Kidney (tissue), 14 donors: Measurements from ENCODE around the gene ERICH4. TPM values are rescaled to one million over a fixed set of nuclear protein-coding genes. Genes with fewer than 3 reads are reported as not detected.
"Not testable (repeated sequence)": the region's sequence is repeated elsewhere in the genome, so short reads cannot be mapped to it uniquely, and the experiment has no call there.

Source experiments
- DNase-seq, 5 donors: peaks; one replicate each; pipeline ENCODE4 v3.0.0-alpha.2; 2013 to 2020
- FAIRE-seq: peaks from 2 replicates; lab custom pipeline; 2012; peaks lifted over from hg19 to GRCh38; lab: Jason Lieb, UNC
- H3K27ac ChIP-seq, 2 donors: one replicate each; pipeline ENCODE4 v1.7.0; 2013; ENCODE audit warnings: low read depth in 2 of 2, low read length in 2 of 2, inconsistent platforms in 1 of 2
- H3K27me3 ChIP-seq: one replicate; pipeline ENCODE4 v1.7.1; 2013; ENCODE audit warnings: low read length, inconsistent platforms; ENCODE audit not compliant: control insufficient read depth, insufficient read depth
- H3K36me3 ChIP-seq, 3 donors: one replicate each; pipeline versions ENCODE4 v1.7.0 to v1.7.1; 2013; ENCODE audit warnings: low read length in 3 of 3, control low read depth in 1 of 3, inconsistent platforms in 1 of 3; ENCODE audit not compliant: insufficient read depth in 3 of 3, control insufficient read depth in 2 of 3
- H3K4me1 ChIP-seq, 3 donors: one replicate each; pipeline versions ENCODE4 v1.7.0 to v1.7.1; 2013; ENCODE audit warnings: low read length in 3 of 3, inconsistent platforms in 1 of 3, low read depth in 1 of 3; ENCODE audit not compliant: control insufficient read depth in 2 of 3, insufficient read depth in 2 of 3
- H3K4me3 ChIP-seq, 3 donors: one replicate each; pipeline versions ENCODE4 v1.7.0 to v1.8.1; 2013; ENCODE audit warnings: low read length in 3 of 3, control low read depth in 1 of 3, inconsistent platforms in 1 of 3
- H3K9ac ChIP-seq, 3 donors: one replicate each; pipeline versions ENCODE4 v1.7.0 to v1.7.1; 2013; ENCODE audit warnings: low read length in 3 of 3, control low read depth in 1 of 3, inconsistent platforms in 1 of 3
- H3K9me3 ChIP-seq, 3 donors: one replicate each; pipeline versions ENCODE4 v1.7.0 to v1.7.1; 2013; ENCODE audit warnings: low read length in 3 of 3, control low read depth in 1 of 3, inconsistent platforms in 1 of 3; ENCODE audit not compliant: control insufficient read depth in 2 of 3, insufficient read depth in 1 of 3
- intact Hi-C: fragments of 100-400 bp; cut with DNase I; formaldehyde crosslinking; loops from one replicate; pipeline ENCODE4 v1.11.1; 2022
- polyA plus RNA-seq: library from polyadenylated mRNA; stranded (reverse); fragments of 350-450 nt; fragmentation: Illumina TruSeq; extraction: RNeasy Lipid Tissue Mini Kit (QIAGEN cat#74804); gene quantifications from one replicate; pipeline ENCODE4 v1.2.3, GENCODE V29; 2014; ENCODE audit warnings: low read depth, low replicate concordance; ENCODE audit not compliant: insufficient read depth
- total RNA-seq: library from RNA; stranded (reverse); fragmentation: NEBNext Ultra II Directional; extraction: Animal tissue kit (Norgen Biotek cat#: 25700); gene quantifications from one replicate; pipeline ENCODE4 v1.2.1, GENCODE V29; 2021
- TF ChIP-seq, protein P1 (sequence below): IDR thresholded peaks from 3 replicates; pipeline ENCODE4 v1.5.1; 2012; ENCODE audit warnings: mild to moderate bottlenecking, moderate library complexity, borderline replicate concordance; ENCODE audit not compliant: insufficient read depth; ENCODE audit errors: extremely low read depth
- donor health status: control.
- donor health status: control.
- donor health status: control.
- donor health status: control.
- donor health status: control.
- donor health status: DM: yes; HTN: yes; CAD: no.
- donor health status: Normal renal cell carcinoma (clear cell type).

Gene ERICH4
- total and polyA plus RNA-seq, 2 donors from 2014 or later = 23.1 TPM; not detected in 1

DNA sequence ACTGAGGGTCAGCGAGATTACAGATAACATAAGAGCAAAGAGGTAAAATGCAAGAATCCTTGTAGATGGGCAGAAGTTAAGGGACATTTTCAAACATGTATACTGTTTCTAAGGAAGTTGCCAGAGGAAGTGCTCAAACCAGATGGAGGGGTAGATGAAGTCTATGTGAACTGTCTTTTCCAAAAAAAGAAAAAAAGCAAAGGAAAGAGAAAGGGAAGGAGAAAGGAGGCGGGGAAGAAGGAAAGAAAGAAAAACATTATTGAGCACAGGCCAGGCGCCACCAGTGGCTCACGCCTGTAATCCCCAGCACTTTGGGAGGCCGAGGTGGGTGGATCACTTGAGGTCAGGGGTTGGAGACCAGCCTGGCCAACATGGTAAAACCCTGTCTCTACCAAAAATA lies 8.5 kb upstream of the ERICH4 start:
- TF ChIP-seq, protein P1, sequence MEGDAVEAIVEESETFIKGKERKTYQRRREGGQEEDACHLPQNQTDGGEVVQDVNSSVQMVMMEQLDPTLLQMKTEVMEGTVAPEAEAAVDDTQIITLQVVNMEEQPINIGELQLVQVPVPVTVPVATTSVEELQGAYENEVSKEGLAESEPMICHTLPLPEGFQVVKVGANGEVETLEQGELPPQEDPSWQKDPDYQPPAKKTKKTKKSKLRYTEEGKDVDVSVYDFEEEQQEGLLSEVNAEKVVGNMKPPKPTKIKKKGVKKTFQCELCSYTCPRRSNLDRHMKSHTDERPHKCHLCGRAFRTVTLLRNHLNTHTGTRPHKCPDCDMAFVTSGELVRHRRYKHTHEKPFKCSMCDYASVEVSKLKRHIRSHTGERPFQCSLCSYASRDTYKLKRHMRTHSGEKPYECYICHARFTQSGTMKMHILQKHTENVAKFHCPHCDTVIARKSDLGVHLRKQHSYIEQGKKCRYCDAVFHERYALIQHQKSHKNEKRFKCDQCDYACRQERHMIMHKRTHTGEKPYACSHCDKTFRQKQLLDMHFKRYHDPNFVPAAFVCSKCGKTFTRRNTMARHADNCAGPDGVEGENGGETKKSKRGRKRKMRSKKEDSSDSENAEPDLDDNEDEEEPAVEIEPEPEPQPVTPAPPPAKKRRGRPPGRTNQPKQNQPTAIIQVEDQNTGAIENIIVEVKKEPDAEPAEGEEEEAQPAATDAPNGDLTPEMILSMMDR = no peak
- no peaks in the 10 kb centered on the region for H3K27me3 ChIP-seq
- peaks cover 0 to 12% (median 0%) of the 10 kb centered on the region in 3 donors for H3K4me1 ChIP-seq
- FAIRE-seq (no peak), DNase-seq (peak in 1 of 5 donors; percentile 27)
- intact Hi-C loops = no loop called here
- peaks cover 3 to 25% (median 6%) of the 10 kb centered on the region in 3 donors for H3K36me3 ChIP-seq
- no peak overlapping the region for H3K27ac ChIP-seq
- no peak overlapping the region for H3K9ac ChIP-seq
- H3K4me3 ChIP-seq = no peak overlapping the region
- H3K9me3 ChIP-seq = no peaks in the 10 kb centered on the region

DNA sequence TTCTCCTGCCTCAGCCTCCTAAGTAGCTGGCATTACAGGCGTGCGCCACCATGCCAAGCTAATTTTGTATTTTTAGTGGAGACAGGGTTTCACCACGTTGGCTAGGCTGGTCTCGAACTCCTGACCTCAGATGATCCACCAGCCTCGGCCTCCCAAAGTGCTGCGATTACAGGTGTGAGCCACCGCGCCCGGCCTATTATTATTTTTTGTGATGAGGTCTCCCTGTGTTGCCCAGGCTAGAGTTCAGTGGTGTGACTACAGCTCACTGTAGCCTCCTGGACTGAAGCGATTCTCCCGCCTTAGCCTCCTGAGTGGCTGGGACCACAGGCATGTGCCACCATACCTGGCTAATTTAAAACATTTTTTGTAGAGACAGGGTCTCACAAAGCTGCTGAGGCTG lies 7.6 kb upstream of the ERICH4 start:
- H3K4me3 ChIP-seq, H3K27me3 ChIP-seq, H3K9ac ChIP-seq, H3K9me3 ChIP-seq, FAIRE-seq, DNase-seq, H3K27ac ChIP-seq, intact Hi-C loops: not testable (repeated sequence)
- H3K4me1 ChIP-seq = peaks cover 0 to 12% (median 0%) of the 10 kb centered on the region in 3 donors
- H3K36me3 ChIP-seq = peaks cover 3 to 25% (median 6%) of the 10 kb centered on the region in 3 donors

DNA sequence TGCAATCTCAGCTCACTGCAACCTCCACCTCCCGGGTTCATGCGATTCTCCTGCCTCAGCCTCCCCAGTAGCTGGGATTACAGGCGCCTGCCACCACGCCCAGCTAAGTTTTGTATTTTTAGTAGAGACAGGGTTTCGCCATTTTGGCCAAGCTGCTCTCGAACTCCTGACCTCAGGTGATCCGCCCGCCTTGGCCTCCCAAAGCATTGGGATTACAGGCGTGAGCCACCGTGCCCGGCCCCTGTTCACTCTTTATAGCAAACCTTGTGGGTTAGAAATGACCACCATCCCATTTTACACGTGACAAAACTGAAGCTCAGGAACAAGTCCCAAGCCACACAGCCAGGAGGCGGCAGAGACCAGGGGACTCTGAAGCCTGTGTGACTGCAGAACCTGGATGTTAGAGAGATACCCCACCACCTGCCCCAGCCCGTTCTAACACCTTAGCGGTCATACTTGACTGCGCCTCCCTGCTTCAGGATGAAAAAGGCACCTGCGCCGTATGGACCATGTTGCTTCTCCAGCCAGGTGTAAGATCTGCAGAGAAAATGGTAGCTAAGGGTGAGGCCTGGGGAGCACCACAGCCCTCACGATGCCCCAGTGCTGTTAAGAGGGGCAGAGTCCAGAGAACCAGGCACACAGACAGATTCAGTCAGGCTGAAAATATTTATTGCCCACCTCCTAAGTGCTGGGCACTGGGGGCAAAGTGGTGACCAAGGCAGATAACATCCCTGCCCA lies 6.9 kb upstream of the ERICH4 start:
- Histone ChIP-seq H3K36me3 (peaks cover 3 to 25% (median 6%) of the 10 kb centered on the region in 3 donors), H3K27me3 (no peaks in the 10 kb centered on the region), H3K4me3 (no peak overlapping the region), H3K9ac (no peak overlapping the region), H3K4me1 (peaks cover 0 to 12% (median 0%) of the 10 kb centered on the region in 3 donors), H3K9me3 (no peaks in the 10 kb centered on the region), H3K27ac (no peak overlapping the region)
- TF ChIP-seq, protein P1 = no peak
- FAIRE-seq (no peak), DNase-seq (no peak)
- intact Hi-C loops = no loop called here

DNA sequence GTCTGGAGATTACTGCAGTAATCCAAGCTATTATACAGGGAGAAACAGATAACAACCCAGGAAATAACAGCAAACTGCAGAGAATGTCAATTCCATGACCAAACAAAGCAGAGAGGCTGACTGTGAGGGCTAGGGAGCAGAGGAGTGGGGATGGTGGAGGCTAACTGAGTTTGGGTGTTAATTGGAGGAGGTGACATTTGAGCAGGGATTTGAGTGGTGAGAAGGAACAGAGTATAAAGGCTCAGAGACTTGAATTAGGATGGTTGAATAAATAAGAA lies 6.3 kb upstream of the ERICH4 start:
- Histone ChIP-seq H3K4me1 (peaks cover 0 to 9% (median 0%) of the 10 kb centered on the region in 3 donors), H3K4me3 (no peak overlapping the region), H3K36me3 (peaks cover 3 to 21% (median 6%) of the 10 kb centered on the region in 3 donors), H3K9me3 (no peaks in the 10 kb centered on the region), H3K27me3 (no peaks in the 10 kb centered on the region), H3K9ac (no peak overlapping the region), H3K27ac (no peak overlapping the region)
- intact Hi-C loops = no loop called here
- TF ChIP-seq, protein P1 = no peak
- DNase-seq = no peak
- no peak for FAIRE-seq
